ENCODE measurements around the gene VTI1A.
A peak's percentile ranks its signal among the peaks of the same experiment; 100 is the strongest.

VTI1A gene

DNA sequence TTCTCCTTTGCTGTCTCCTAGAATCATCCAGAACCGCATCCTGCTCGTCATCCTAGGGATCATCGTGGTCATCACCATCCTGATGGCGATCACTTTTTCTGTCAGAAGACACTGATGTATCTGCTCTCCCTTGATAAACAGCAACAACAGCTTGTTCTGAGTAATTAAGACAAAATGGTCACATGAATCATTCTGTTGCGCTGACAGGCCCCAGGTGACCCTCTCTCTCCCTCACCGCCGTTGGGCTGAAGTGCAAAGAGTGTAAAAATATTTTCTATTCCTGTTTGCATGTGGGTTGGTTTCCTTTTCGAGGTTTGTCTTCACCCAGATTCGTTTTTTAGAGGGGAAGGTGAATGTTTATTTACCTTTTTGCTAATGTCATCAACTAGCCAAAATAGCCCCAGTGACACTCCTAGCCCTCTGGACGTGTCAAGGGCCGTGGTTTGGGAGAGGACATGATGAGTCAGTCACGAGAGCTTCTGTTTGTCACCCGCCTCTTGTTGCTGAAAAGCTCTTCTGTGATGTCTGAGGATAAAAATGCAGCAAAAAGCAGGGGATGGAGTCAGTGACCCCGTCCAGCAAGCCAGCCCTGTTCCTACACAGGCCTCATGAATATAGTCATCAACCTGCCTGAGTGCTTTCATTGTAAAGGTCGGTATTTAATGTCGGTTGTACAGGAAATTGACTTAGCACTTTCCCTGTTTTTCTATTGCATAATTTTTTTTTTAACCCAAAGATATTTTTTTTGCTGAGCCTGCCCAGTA, 368.4 kb downstream of the VTI1A start:
- peak; percentile 86 for DNase-seq

DNA sequence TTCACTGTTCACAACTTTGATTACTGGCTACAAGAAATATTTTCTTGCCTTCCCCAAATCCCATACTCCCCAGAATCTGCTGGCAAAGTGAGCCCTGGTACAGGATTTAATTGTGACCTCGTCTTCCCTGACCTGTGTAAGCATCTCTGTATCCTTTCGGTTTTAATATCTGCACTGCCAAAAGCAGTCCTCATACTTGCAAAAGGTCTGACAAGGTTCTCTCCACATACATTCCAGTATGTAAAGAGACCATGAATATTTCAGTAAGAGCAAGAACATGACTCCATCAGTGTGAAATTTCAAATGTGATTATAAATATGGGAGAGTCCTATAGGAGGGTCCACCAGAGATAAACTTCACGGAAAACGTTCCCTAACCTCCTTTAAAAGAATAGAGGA, 369.0 kb downstream of the VTI1A start:
- no peak for DNase-seq

DNA sequence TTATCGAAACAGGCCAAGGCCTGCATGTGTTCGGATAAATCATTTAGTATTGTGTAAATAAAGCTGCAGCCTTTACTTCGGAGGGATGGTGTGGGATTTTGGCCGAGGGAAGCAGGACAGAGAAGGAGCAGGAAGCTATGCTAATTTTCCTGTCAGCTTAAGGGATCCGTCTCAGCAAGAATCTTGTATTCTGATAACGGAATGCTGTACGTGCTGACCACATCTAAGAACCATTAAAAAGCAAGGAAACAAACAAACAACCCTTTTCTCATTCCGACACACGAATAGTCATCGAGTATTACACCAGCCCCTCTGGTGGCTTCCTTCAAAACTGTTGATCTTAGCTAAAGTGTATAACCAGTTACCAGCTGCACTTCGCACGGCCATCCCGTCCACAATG, 369.9 kb downstream of the VTI1A start:
- DNase-seq = no peak

DNA sequence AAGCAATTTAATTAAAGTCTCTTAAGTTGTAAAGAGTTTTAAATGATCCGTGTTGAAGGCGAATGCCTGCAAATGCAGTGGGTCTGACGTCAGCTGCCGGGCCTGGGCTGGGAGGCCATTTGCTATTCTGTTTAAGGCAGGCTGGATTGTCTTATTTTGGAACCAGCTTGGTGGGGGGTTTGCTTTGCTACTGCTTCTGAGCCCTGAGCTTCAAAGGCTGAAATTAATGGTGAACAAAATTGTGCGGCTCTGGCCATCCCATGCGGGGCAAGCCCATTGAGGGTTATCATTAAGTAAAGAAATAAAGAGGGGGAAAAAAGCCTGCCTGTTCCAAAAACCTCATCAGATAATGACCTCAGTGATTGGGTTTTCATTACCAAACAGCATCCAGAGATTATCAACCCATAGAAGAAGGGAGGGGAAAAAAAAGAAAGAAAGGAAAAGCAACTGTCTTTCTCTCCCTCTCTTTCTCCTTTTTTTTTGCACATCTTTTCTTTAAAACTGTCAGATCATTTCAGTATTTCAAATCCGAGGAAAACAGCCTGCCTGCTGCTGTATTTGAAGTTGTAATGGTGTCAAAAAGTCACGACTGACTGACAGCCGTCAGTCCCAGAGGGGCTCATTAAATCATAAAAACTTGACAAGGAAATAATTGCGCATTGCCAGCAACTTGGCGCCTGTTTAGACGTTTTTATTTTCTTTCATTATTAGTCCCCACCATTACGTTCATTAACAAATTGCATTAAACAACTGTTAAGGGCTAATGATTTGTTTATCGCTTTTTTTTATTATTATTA, 371.2 kb downstream of the VTI1A start:
- no peak for DNase-seq

DNA sequence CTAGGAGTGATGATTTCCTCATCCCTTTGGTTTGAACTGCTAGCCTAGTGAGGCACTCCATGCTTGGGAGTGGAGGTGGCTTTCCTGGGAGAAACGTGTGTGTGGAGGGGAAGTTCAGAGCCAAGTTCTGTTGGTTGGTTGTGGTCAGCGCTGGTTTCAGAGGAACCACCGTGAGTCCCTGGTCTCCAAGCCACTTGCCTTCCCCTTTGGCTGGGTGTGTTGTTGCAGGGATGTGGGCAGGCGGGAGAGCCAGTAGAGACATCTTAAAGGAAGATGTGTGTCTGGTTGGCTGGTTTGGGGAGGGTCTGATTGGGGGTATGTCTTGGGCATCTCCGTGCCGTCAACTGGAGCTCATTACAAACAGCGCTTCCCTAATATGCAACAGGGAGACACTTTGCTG, 372.2 kb downstream of the VTI1A start:
- no peak for DNase-seq

DNA sequence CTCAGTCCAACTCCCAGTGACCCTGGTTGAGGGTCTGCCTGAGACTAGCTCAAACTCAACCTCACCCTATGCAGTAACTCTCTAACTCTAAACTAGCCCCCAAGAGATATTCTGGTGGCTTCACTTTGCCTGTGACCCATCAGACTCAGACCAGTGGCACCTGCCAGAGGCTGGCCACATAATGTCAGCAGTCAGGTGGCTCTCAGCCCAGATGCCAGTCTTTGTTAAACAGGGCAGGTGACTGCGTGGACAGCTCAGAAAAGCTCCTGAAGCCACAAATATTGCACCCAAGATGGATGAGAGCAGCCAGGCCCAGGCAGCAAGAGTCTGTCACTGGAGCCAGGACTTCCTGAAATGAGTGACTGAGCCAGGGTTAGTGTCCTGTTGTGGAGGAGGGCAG, 373.3 kb downstream of the VTI1A start:
- DNase-seq = no peak

DNA sequence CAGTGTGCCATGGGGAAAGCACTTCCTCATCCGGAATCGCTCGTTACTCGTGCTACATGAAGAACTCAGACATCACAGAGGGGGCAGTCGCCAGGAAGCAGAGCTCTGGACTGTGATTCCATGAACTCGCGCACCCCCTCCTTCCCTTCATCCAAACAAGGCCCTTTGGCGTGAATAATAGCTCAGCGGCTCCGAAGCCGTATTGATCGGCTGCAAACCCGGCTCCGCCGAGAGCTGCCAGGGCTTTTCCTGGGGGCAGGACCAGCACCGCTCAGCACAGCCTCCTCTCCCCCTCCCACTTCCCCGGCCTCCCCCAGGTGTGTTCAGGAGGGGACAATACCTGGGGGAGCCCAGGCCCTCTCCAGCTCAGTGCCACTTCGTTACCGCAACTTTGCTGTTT, 374.0 kb downstream of the VTI1A start:
- DNase-seq = no peak

DNA sequence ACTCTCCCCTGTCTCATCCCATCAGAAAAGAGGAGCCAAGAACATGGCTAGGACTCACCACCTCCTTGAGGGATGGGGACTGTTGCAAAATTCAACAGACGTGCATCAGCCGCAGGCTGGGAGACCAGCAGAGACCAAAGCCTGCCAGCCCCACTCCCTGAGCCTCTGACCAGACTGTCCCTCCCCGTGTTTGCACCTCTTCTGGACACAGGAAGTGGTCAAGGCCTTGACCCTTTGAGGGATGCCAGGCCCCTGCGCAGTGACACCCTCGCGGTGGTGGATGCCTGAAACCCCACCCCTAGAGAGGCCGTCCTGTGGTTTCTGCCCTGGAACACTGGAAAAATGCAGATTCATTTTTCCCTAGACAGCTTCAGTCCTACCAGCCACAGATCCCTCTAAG, 374.6 kb downstream of the VTI1A start:
- no peak for DNase-seq

DNA sequence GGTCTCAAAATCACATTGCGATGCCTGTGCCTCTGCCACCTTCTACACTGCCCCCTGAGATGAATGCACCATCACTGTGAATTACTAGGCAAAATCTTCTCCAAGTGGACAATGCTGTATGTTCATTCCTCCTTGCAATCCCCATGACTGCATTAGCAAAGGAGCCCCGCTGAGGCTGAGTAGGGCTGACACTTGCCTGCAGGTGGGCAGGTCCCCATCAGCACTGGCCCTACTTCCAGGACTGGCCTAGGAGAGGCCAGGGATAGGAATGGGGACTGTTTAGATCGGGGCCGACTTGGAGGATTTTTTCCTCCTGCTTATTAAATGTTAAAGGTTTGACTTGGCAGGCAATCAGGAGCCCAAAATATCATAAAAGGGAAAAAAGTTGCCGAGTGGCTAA, 376.0 kb downstream of the VTI1A start:
- no peak for DNase-seq

DNA sequence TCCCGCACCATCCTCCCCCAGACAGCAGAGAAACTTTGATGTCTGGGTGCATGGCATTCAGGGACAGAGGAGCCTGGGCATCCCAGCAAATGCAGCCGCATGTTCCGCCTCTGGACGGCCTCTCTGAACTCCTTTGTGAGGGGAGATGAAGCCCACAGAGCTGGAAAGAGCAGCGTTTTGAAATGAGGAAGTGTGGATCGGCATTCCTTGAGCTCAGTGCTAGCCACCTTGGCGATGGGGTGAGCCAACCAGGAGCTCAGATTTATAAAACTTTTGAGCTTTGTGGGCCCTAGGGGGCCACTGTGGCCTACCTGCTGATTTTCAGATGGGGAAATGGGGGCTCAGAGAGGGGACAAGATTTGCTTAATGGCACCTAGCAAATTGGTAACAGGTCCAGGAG, 376.6 kb downstream of the VTI1A start:
- no peak for DNase-seq

DNA sequence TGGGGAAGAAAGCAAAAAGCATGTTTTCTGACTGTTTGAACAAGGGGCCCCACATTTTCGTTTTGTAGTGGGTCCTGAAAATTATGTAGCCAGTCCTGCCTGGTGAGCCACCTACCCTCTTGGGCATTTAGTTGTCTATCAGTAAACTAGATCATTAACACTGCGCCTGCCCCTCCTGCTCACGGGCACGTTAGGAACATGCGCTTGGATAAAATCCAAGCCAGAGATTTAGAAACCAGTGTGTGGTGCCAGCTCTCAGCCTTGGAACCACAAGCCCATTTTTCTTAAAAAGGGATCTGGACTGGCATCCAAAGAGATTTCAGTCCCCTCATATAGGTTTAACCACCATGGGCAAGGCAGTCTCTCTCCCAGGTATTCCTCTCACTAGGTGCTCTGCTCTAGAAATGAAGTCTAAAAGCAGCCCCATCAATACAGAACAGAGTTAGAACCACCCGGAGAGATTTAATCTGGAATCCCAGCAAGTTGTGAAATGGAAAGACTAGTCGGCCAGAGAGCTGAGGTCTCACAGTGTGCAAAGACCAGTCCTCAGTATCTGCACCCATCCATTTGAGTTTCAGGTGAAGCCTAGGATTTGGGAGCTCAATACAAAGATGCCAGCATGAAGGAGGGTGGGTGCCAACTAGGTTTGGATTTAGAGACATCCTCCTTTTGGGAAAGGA, 379.1 kb downstream of the VTI1A start:
- no peak for DNase-seq

DNA sequence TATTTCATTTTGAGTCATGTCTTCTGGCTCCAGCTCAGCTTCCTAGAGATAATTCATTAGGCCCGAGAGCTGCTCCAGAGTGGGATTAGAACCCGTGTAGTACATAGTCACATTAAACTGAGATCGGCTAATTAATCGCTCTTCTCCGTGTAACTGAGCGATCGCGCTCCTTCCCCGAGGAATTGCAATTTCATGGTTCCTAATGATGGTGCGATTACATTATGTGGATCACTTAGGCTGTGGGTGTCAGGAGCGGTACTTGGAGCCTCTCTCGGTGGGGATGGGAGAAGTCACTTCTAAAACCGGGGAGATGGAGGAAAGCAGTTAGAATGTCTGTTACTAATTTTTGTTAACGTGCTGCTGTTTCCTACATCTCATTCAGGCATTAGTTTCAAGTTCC, 380.1 kb downstream of the VTI1A start:
- DNase-seq = no peak

DNA sequence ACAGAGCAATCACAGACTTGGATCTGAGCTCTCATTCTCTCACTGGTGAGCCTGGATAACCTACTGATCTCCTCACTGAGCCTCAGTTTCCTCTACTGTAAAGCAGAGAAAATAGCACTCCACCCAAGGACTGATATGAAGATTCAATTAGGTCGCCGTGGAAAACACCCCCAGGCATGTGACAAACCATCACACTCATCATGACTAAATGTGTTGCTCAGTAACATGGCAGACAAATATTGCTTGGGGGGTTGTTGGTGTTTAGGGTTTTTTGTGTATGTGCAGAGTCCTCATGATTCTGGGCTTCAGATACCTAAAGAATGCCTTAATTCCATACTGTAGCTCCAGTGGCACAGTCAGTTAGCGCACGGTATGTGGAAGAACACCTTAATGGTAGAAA, 380.9 kb downstream of the VTI1A start:
- DNase-seq = no peak

DNA sequence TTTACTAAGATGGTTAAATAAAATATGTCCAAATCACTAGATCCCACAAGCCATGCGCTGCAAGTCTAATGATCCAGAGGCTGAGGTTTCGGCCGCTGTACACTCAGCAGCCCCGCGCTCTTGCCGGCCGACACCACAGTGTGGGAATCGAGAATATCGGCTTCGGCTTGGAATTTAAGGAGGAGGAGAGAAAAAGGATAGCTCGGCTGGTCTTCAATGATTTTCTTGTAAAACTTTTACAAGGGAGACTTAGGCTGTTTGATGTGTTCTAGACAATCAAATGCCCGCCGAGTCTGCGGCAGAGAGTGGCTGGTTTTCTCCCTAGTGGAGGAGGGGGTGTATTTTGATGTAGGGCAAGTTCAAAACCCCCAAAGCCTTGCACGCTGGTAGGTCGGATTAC, 384.8 kb downstream of the VTI1A start:
- no peak for DNase-seq

DNA sequence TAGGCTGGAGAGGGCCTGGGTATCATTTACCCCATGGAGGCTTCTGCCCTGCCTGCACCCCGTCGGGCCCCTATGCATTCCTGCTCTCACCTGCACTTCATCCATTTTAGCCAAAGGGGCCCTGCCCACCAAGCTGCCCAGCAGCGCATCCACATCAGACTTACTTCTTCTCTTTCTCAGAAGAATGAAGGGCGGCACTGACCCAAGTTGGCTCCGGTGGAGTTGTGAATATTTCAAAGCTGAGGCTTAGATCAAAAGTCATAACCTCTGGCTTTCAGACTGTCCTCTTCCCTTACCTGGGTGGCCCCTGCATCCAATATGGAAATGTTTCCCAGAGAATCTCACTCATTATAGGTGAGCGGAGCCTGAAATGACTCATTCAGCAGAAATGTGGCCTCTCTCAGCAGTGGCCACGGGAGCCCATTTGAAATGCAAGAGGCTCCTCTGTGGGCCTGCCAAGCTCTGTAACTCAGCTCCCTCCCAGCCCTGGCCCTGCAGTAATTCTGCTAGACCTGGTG, 385.4 kb downstream of the VTI1A start:
- no peak for DNase-seq

DNA sequence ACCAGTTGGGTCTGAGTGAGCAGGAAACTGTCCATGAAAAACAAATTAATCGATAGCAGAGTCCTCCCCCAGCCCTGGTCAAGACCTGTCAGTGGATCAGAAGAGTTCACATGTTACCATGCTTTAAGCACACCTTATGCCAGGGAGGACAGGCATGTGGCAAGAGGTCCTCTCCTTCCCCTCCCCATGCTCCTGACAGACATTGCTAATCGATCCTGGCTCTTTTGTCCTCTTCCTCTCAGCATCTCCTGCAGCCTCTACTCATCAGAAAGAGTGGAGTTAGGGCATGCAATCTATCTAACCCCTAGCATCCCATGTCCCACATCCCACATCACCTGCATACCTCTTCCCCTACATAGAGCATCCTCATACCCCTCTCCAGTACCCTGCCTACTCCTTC, 385.9 kb downstream of the VTI1A start:
- DNase-seq = no peak

DNA sequence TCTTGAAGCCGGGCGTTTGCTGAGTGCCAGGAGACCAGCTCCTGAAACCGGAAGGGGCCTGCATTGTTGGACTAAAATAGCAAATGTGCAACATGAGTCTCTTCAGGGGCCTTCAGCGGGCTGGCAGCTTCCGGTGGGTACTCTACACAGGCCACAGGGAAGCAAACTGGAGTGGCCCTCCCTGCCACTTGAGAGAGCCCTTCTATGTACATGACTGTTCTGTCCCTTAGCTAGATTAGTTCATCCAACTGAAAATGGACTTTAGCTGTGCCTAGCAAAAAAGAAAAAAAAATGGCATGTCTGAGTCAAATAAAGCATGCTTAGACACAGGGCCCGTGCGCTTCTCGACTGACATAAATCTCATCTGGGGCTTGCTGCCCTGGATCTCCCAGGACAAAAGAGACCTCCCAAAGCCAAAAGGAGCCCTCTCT, 387.8 kb downstream of the VTI1A start:
- DNase-seq = peak; percentile 35

DNA sequence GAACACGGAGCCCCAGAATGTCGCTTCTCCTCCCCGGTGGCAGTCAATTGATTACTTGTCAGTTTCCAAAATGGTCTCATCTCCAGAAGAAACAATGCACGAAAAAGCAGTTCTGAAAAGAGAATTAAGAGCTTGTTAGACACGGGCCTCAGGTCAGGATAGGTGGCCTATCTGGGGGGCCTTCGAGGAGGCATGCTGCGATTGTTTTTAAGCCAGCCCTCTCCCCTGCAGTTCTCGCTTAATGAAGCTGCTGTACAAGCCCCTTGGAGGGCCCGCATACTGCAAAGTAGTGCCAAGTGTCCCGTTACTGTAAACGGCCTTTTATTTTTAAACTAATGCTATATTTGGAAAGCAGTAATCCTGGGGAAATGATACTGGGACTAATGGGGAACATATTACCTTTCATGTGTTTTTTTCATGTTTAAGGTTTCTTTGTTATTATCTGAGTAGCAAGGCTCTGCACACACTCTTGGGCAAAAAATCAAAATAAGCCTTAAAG, 388.3 kb downstream of the VTI1A start:
- no peak for DNase-seq

DNA sequence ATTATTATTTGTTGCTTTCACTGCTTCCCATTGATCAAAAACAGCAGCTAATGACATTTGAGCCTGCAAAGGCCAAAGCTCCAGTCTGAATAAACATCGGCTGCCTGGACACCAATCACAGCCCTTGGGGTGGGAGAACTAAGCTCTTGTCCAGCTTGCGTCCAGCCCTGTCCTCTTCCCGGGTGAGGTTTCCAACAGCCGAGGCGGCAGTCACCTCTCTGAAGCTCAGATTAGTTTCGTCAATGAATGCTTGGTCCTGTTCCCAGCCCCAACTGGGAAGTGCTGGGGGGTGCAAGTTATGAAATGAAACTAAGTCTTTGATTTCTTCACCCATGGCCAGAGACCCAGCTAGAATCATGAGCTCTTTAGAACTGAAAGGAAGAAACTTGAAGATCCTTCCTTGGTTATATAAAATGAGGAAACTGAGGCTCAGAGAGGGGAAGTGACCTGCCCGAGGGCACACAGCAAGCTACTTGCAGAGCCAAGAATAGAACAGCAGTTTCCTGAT, 389.0 kb downstream of the VTI1A start:
- no peak for DNase-seq

DNA sequence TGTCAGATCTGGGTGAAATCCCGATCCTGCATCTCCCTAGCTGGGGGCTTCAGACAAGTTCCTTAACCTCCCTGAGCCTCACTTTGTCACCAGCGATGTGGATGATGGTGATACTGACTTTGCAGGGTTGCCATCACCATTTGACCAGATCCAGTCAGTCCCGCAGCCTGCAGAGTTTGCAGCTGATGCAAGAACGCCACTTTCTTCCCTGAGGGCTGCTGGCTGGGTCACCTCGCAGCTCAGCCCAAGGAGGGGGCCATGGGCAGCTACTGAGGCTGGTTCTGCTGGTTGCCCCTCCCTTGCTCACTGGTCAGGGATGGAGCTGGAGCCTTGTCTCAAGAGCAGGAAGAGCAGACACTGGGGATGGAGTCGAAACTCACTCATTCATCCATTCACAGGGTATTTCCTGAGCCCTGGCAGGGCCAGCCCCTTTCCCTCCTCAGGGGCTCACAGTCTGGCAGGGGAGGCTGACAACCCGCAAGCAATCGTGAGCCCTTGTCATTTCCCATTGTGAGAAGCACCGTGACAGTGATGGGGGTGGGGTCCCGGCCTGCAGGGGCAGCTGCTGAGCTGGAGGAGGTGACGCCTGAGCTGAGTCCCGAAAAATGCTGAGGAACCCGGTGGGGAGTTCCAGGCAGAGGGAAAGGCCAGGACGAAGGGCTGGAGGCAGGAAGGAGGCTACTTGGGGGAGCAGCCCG, 391.9 kb downstream of the VTI1A start:
- DNase-seq = no peak

DNA sequence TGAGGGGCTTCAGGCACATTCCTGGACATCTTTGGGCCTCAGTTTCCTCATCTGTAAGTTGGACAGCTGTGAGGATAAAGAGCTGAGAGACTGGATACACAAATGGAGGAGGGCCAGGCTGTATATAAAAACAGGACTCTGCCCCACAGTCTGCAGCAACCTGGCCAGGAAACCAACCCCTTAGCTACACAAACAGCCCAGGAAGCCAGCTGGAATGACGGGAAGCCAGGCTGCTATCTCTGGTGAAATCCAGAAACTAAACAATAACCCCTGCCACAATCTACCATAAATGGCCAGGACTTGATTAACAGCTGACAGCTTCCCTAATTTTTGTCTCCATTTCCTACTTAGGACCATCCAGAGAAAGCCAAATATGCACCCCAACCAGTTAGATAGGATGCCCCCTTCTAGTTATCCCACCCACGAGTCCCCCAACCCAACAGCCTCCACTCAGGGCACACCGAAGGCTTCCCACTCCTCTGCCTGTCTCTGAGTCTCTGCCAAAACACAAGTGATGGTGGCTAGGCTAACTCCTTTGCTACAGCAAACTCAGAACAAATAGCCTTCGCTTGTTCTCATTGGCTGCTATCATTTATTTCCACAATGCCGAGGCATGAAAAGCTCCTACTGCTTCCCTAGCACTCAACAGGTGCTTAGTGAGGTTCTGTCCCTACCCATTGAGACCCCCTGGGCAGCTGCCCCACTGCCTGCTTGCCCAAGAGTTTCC, 393.1 kb downstream of the VTI1A start:
- no peak for DNase-seq

DNA sequence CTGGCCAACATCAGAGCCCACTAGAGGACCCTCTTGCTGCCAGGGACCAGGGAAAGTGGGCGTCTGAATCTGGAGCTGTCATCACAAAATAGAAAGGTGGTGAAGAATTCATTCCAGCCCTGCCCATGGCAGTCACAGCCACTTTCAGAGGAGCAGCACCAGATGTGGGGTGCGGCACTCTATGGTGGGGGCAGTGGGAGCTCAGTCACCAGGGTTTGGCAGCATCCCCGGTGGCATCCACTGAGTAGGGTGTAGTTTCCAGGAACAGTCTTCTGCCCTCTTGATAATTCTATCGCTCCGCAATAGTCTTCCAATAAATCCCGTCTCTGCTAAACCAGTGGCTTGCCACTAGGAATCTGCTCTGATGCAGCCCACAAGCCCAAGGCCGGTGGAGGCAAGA, 394.5 kb downstream of the VTI1A start:
- DNase-seq = no peak
